ENCODE data around the gene SLAMF7. TPM values are rescaled to one million over a fixed set of nuclear protein-coding genes. Genes with fewer than 3 reads are reported as not detected.

SLAMF7 gene
- total and polyA plus RNA-seq, 10 of the 15 experiments (the other 5 are each of a cell fraction or from before 2014, with no cell fraction given) = 66.6 to 284 (median 108) TPM

- no peak for TF ChIP-seq REST (IDR thresholded peaks at IDR 0.05; ENCODE audit: low read depth, low read length)
- TF ChIP-seq TCF7 (IDR thresholded peaks at IDR 0.05; ENCODE audit: borderline replicate concordance) = no peak
- TF ChIP-seq, protein P1, sequence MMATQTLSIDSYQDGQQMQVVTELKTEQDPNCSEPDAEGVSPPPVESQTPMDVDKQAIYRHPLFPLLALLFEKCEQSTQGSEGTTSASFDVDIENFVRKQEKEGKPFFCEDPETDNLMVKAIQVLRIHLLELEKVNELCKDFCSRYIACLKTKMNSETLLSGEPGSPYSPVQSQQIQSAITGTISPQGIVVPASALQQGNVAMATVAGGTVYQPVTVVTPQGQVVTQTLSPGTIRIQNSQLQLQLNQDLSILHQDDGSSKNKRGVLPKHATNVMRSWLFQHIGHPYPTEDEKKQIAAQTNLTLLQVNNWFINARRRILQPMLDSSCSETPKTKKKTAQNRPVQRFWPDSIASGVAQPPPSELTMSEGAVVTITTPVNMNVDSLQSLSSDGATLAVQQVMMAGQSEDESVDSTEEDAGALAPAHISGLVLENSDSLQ (IDR thresholded peaks at IDR 0.05) = no peak
These were observed 17.8 kb downstream of the SLAMF7 start (continued) for GRCh38 chr1:160756849-160757201.

GRCh38 chr1:160758521-160758920, 19.5 kb downstream of the SLAMF7 start:
- ATAC-seq (no peak), DNase-seq (ENCODE audit: low read depth, low spot score) (no peak), FAIRE-seq (no peak)
- Histone ChIP-seq H4K20me1 (ENCODE audit: control insufficient read depth, insufficient read depth) (no peaks in the 10 kb centered on the region), H2AFZ (ENCODE audit: control insufficient read depth, low read depth, low read length) (no peak overlapping the region), H3K4me3 (no peak overlapping the region), H3K9ac (ENCODE audit: control insufficient read depth, insufficient read depth, low read length) (no peak overlapping the region), H3K36me3 (ENCODE audit: control insufficient read depth in 2 of 2, insufficient read depth in 2 of 2, low read length in 1 of 2) (peaks cover under 1 to 4% of the 10 kb centered on the region in 2 experiments; a peak in 1 of 4 replicates), H3K27ac (ENCODE audit: control insufficient read depth, insufficient read depth) (no peak overlapping the region), H3K79me2 (ENCODE audit: control insufficient read depth, insufficient read depth, low read length) (no peaks in the 10 kb centered on the region), H3K9me3 (replicated peaks; ENCODE audit: control insufficient read depth, insufficient read depth, low read length) (no peaks in the 10 kb centered on the region; the same call in 2 of the 3 replicates), H3K4me1 (ENCODE audit: control insufficient read depth, insufficient read depth, low read length) (peaks cover 17% of the 10 kb centered on the region), H3K4me2 (ENCODE audit: control insufficient read depth, insufficient read depth) (no peak overlapping the region), H3K27me3 (replicated peaks in 1 of 2; ENCODE audit: control insufficient read depth in 2 of 2, insufficient read depth in 2 of 2, low read length in 1 of 2) (no peaks in the 10 kb centered on the region)
- intact Hi-C loops (cut with micrococcal nuclease; ENCODE audit: unreplicated experiment) = no loop called here
- 72% methylated on average over 2 of the region's 2 CpGs for WGBS (ENCODE audit: insufficient coverage, insufficient replicate concordance, low lambda C conversion rate, missing lambda C conversion rate)
- CTCF ChIA-PET = interaction anchor here (1.1 to 6.0 kb wide), 4 partner anchors 9 to 118 kb away, joined by 3 to 42 read pairs (median 5); no protein-coding TSS in a partner anchor
- BruUV-seq (replicated peaks) = no TSS peak
- SMC1A ChIA-PET (ENCODE audit: uncharacterized antibody, unreplicated experiment) = interaction anchor here (1.1 to 9.8 kb wide), 3 partner anchors 9 to 47 kb away, joined by 3 to 109 read pairs (median 3); partner anchors contain the start of gene CD48
- RAD21 ChIA-PET (ENCODE audit: unreplicated experiment) = interaction anchor here (2.0 kb wide), 1 partner anchor 9 kb away, joined by 8 read pairs; no protein-coding TSS in a partner anchor
- POLR2A ChIA-PET = interaction anchor here (0.6 to 0.9 kb wide), 2 partner anchors 19 to 260 kb away, joined by 3 read pairs; partner anchors contain the start of gene SLAMF7
- in situ Hi-C loops (cut with MboI) = no loop called here
- TF ChIP-seq LARP7 (IDR thresholded peaks at IDR 0.05) (no peak), ATF3 (IDR thresholded peaks at IDR 0.05; ENCODE audit: borderline replicate concordance, extremely low read depth, low read depth, low read length) (no peak), CTCF (IDR thresholded peaks at IDR 0.05 in 2 of 3, conservative IDR thresholded peaks at IDR 0.05 in 1 of 3; ENCODE audit: control insufficient read depth in 2 of 3, extremely low read depth in 1 of 3, insufficient read depth in 1 of 3, low read depth in 3 of 3, low read length in 3 of 3) (no peak)

Measured in GM12878 (cell line).